K562 (cell line): ENCODE measurements around the gene H2AZ2. TPM values are rescaled to one million over a fixed set of nuclear protein-coding genes. Genes with fewer than 3 reads are reported as not detected.

Source experiments
- ARID1B ChIP-seq: fragments of 450-650 bp; IDR thresholded peaks from 2 replicates; pipeline ENCODE4 v1.6.1; 2016; ENCODE audit warnings: antibody characterized with exemption, mild to moderate bottlenecking, inconsistent platforms
- ATF3 ChIP-seq, 2 experiments: fragments of 450-650 bp in 1 of 2; sonication (generic) in 1 of 2; formaldehyde crosslinking in 1 of 2; IDR thresholded peaks in 1 of 2; conservative IDR thresholded peaks in 1 of 2; 2 replicates each; pipeline versions ENCODE4 v1.6.1 to v1.8.1; 2016 to 2023; ENCODE audit warnings: mild to moderate bottlenecking in 2 of 2, moderate library complexity in 2 of 2, inconsistent platforms in 1 of 2, missing genetic modification reagents in 1 of 2
- CBFA2T2 ChIP-seq: fragments of 450-650 bp; conservative IDR thresholded peaks from 2 replicates; pipeline ENCODE4 v1.6.1; 2017; ENCODE audit warnings: mild to moderate bottlenecking
- CBFA2T3 ChIP-seq: fragments of 450-650 bp; IDR thresholded peaks from 2 replicates; pipeline ENCODE4 v1.6.1; 2017
- FOS ChIP-seq: IDR thresholded peaks from 3 replicates; pipeline ENCODE4 v1.6.1; 2011; ENCODE audit not compliant: insufficient read length; ENCODE audit errors: extremely low read depth
- PBX2 ChIP-seq, 2 experiments: IDR thresholded peaks in 1 of 2; conservative IDR thresholded peaks in 1 of 2; 2 replicates each; pipeline ENCODE4 v1.6.1; 2016; ENCODE audit warnings: low read depth in 2 of 2, mild to moderate bottlenecking in 1 of 2, missing compliant biosample characterization in 1 of 2, missing genetic modification characterization in 1 of 2, moderate library complexity in 1 of 2
- PKNOX1 ChIP-seq: fragments of 450-650 bp; IDR thresholded peaks from 2 replicates; pipeline ENCODE4 v1.6.1; 2016
- RFX1 ChIP-seq: fragments of 450-650 bp; IDR thresholded peaks from 2 replicates; pipeline ENCODE4 v1.6.1; 2016; ENCODE audit warnings: mild to moderate bottlenecking, moderate library complexity
- SMARCA4 ChIP-seq: fragments of 450-650 bp; IDR thresholded peaks from 2 replicates; pipeline ENCODE4 v1.6.1; 2016
- TEAD4 ChIP-seq, 2 experiments: sonication (generic) in 1 of 2; formaldehyde crosslinking in 1 of 2; IDR thresholded peaks; 2 replicates each; pipeline versions ENCODE4 v1.6.1 to v1.8.0; 2012 to 2022; ENCODE audit warnings: borderline replicate concordance in 1 of 2, inconsistent platforms in 1 of 2, low read length in 1 of 2, mild to moderate bottlenecking in 1 of 2, missing genetic modification reagents in 1 of 2
- ZNF77 ChIP-seq: fragments of 250-450 bp; sonication (Bioruptor Pico); IDR thresholded peaks from 2 replicates; pipeline ENCODE4 v1.5.0; 2020
- polyA plus RNA-seq, 8 experiments: library from polyadenylated mRNA; depleted of rRNA in 4 of 8; stranded (reverse) in 5 of 8; unstranded in 3 of 8; fragments of >200 nt; fragmentation: Nextera tagmentation in 2 of 8; fragmentation: Illumina TruSeq in 1 of 8; extraction: Ambion mirVana in 2 of 8; extraction: Trizol in 1 of 8; gene quantifications; 2 replicates each; pipeline versions ENCODE4 v1.2.1 to v1.2.3, GENCODE V29; 2011 to 2014; ENCODE audit warnings: inconsistent platforms in 1 of 8, missing spikeins in 1 of 8
- total RNA-seq, 7 experiments: library from RNA; depleted of rRNA in 6 of 7; stranded (reverse); fragments of >200 nt in 6 of 7; fragmentation: Illumina TruSeq in 2 of 7; extraction: Trizol in 2 of 7; gene quantifications; 2 replicates each; pipeline versions ENCODE4 v1.2.1 to v1.2.3, GENCODE V29; 2011 to 2021; ENCODE audit warnings: low replicate concordance in 1 of 7

Gene H2AZ2
- total and polyA plus RNA-seq, 9 of the 15 experiments (the other 6 are each of a cell fraction or from before 2014, with no cell fraction given): 105 to 382 (median 286) TPM

GRCh38 chr7:44867073-44867995 is 19.4 kb upstream of the H2AZ2 start (continued):
- TF ChIP-seq ATF3 (IDR thresholded peaks at IDR 0.05): peak; percentile 97
- TF ChIP-seq ATF3 (CRISPR knock-in tag; conservative IDR thresholded peaks at IDR 0.05): no peak; the same call in 1 of the 2 replicates
- TF ChIP-seq ARID1B: peak; percentile 73
- TF ChIP-seq TEAD4 (IDR thresholded peaks at IDR 0.05; ENCODE audit: low read length): peak; percentile 52
- no peak for TF ChIP-seq TEAD4 (CRISPR knock-in tag; IDR thresholded peaks at IDR 0.05; ENCODE audit: borderline replicate concordance)
- 0 out of 2 replicates have a peak, but pooled peaks have one; percentile 54 for TF ChIP-seq PKNOX1
- TF ChIP-seq RFX1: no peak
- peak; percentile 54 for TF ChIP-seq CBFA2T3
- peak; percentile 75 for TF ChIP-seq SMARCA4
- peak; percentile 50 for TF ChIP-seq FOS
- TF ChIP-seq PBX2 (CRISPR knock-in tag; IDR thresholded peaks at IDR 0.05; ENCODE audit: low read depth): no peak
- 0 out of 2 replicates have a peak, but pooled peaks have one; percentile 23 for TF ChIP-seq PBX2 (tag; conservative IDR thresholded peaks at IDR 0.05; ENCODE audit: low read depth)
- no peak for TF ChIP-seq ZNF77 (CRISPR knock-in tag)
- TF ChIP-seq CBFA2T2: peak; percentile 51
